ENCODE results near the gene WASF2.

The WASF2 gene

GRCh38 chr1:27372022-27372807 lies 117.8 kb downstream of the WASF2 start:
- Histone ChIP-seq H3F3A (ENCODE audit: insufficient read depth) (no peaks in the 10 kb centered on the region), H3K4me2 (ENCODE audit: low read depth, low read length, poor library complexity, severe bottlenecking) (no peak overlapping the region), H3K9me2 (replicated peaks; ENCODE audit: insufficient read depth, low read length) (no peaks in the 10 kb centered on the region), H4K20me1 (ENCODE audit: low read depth, low read length) (no peaks in the 10 kb centered on the region), H2AFZ (ENCODE audit: low read depth, low read length, severe bottlenecking) (no peak overlapping the region), H3K79me2 (ENCODE audit: insufficient read depth, low read length) (no peaks in the 10 kb centered on the region), H3K4me3 (ENCODE audit: insufficient read depth, low read length, poor library complexity, severe bottlenecking) (no peak overlapping the region), H3K27me3 (ENCODE audit: low read length) (no peaks in the 10 kb centered on the region), H3K9me3 (ENCODE audit: insufficient read depth, low read length) (no peaks in the 10 kb centered on the region), H3K9ac (ENCODE audit: low read length) (no peak overlapping the region), H3K36me3 (ENCODE audit: low read length) (no peaks in the 10 kb centered on the region), H3K27ac (ENCODE audit: low read depth, low read length) (no peak overlapping the region)
- TF ChIP-seq EZH2phosphoT487 (conservative IDR thresholded peaks at IDR 0.05; ENCODE audit: low read length) (no peak), CTCF (IDR thresholded peaks at IDR 0.05; ENCODE audit: insufficient read depth, low read length, poor library complexity, severe bottlenecking) (no peak)

GRCh38 chr1:27368869-27369582 lies 120.9 kb downstream of the WASF2 start:
- no peak overlapping the region for H3K4me3 ChIP-seq (ENCODE audit: insufficient read depth, low read length, poor library complexity, severe bottlenecking)
- H4K20me1 ChIP-seq (ENCODE audit: low read depth, low read length), result no peaks in the 10 kb centered on the region
- no peak overlapping the region for H3K27ac ChIP-seq (ENCODE audit: low read depth, low read length)
- no peaks in the 10 kb centered on the region for H3K79me2 ChIP-seq (ENCODE audit: insufficient read depth, low read length)
- no peak overlapping the region for H3K4me2 ChIP-seq (ENCODE audit: low read depth, low read length, poor library complexity, severe bottlenecking)
- TF ChIP-seq CTCF (IDR thresholded peaks at IDR 0.05; ENCODE audit: insufficient read depth, low read length, poor library complexity, severe bottlenecking), result no peak
- no peak for TF ChIP-seq EZH2phosphoT487 (conservative IDR thresholded peaks at IDR 0.05; ENCODE audit: low read length)
- no peaks in the 10 kb centered on the region for H3K9me2 ChIP-seq (replicated peaks; ENCODE audit: insufficient read depth, low read length)
- peaks cover 4% of the 10 kb centered on the region; the same call in 1 of the 2 replicates for H3F3A ChIP-seq (ENCODE audit: insufficient read depth)
- H3K9me3 ChIP-seq (ENCODE audit: insufficient read depth, low read length), result no peaks in the 10 kb centered on the region
- H3K36me3 ChIP-seq (ENCODE audit: low read length), result no peaks in the 10 kb centered on the region
- no peaks in the 10 kb centered on the region for H3K27me3 ChIP-seq (ENCODE audit: low read length)
- no peak overlapping the region for H3K9ac ChIP-seq (ENCODE audit: low read length)
- no peak overlapping the region for H2AFZ ChIP-seq (ENCODE audit: low read depth, low read length, severe bottlenecking)

- no peak overlapping the region for H3K27ac ChIP-seq (ENCODE audit: low read depth, low read length)
- H3K9me3 ChIP-seq (ENCODE audit: insufficient read depth, low read length), result no peaks in the 10 kb centered on the region
- no peak overlapping the region for H3K4me3 ChIP-seq (ENCODE audit: insufficient read depth, low read length, poor library complexity, severe bottlenecking)
- no peaks in the 10 kb centered on the region for H3K27me3 ChIP-seq (ENCODE audit: low read length)
- H3K9ac ChIP-seq (ENCODE audit: low read length), result no peak overlapping the region
- TF ChIP-seq CTCF (IDR thresholded peaks at IDR 0.05; ENCODE audit: insufficient read depth, low read length, poor library complexity, severe bottlenecking) (no peak), EZH2phosphoT487 (conservative IDR thresholded peaks at IDR 0.05; ENCODE audit: low read length) (no peak)
- H3K9me2 ChIP-seq (replicated peaks; ENCODE audit: insufficient read depth, low read length), result no peaks in the 10 kb centered on the region
- no peaks in the 10 kb centered on the region for H4K20me1 ChIP-seq (ENCODE audit: low read depth, low read length)
- peaks cover 4% of the 10 kb centered on the region; the same call in 1 of the 2 replicates for H3F3A ChIP-seq (ENCODE audit: insufficient read depth)
- no peak overlapping the region for H3K4me2 ChIP-seq (ENCODE audit: low read depth, low read length, poor library complexity, severe bottlenecking)
- H3K79me2 ChIP-seq (ENCODE audit: insufficient read depth, low read length), result no peaks in the 10 kb centered on the region
- no peaks in the 10 kb centered on the region for H3K36me3 ChIP-seq (ENCODE audit: low read length)
- H2AFZ ChIP-seq (ENCODE audit: low read depth, low read length, severe bottlenecking), result no peak overlapping the region
Measured at GRCh38 chr1:27367160-27367650, 122.8 kb downstream of the WASF2 start.

All from SU-DHL-6 (cell line).